Naive B cell (primary cell): ENCODE measurements around the gene USH1G. TPM values are rescaled to one million over a fixed set of nuclear protein-coding genes. Genes with fewer than 3 reads are reported as not detected.

Experiments
- ATAC-seq, 2 donors: fragments of 150-1000 bp; cut with Tn5 transposase; 2 replicates each; pipeline ENCODE4 v1.10.0; 2021; ENCODE audit warnings: low read depth in 2 of 2, mild to moderate bottlenecking in 2 of 2, moderate library complexity in 2 of 2
- DNase-seq: peaks from one replicate; pipeline ENCODE4 v3.0.0; 2022
- H3K27ac Mint-ChIP-seq, 6 donors: one replicate each; pipeline ENCODE4 v1.8.0; 2020 to 2022; ENCODE audit warnings: mild to moderate bottlenecking in 6 of 6, mixed read lengths in 6 of 6, moderate library complexity in 5 of 6, inconsistent platforms in 2 of 6
- H3K27me3 Mint-ChIP-seq, 3 donors: one replicate each; pipeline ENCODE4 v1.8.0; 2021 to 2022; ENCODE audit warnings: mixed read lengths in 3 of 3, mild to moderate bottlenecking in 1 of 3
- H3K36me3 Mint-ChIP-seq, 2 donors: one replicate each; pipeline ENCODE4 v1.8.0; 2020 to 2022; ENCODE audit warnings: mixed read lengths in 2 of 2, inconsistent platforms in 1 of 2, mild to moderate bottlenecking in 1 of 2
- H3K4me1 Mint-ChIP-seq, 3 donors: one replicate each; pipeline ENCODE4 v1.8.0; 2020 to 2022; ENCODE audit warnings: mixed read lengths in 3 of 3, inconsistent platforms in 1 of 3, mild to moderate bottlenecking in 1 of 3, moderate library complexity in 1 of 3
- H3K4me3 Mint-ChIP-seq, 8 donors: one replicate each; pipeline ENCODE4 v1.8.0; 2020 to 2022; ENCODE audit warnings: mild to moderate bottlenecking in 8 of 8, mixed read lengths in 8 of 8, moderate library complexity in 8 of 8, inconsistent platforms in 2 of 8
- H3K9me3 Mint-ChIP-seq, 7 donors: one replicate each; pipeline ENCODE4 v1.8.0; 2020 to 2022; ENCODE audit warnings: mixed read lengths in 7 of 7, mild to moderate bottlenecking in 5 of 7, inconsistent platforms in 2 of 7, moderate library complexity in 1 of 7
- polyA plus RNA-seq, 6 donors: library from polyadenylated mRNA; unstranded; fragments of 300-500 nt; fragmentation: Illumina TruSeq; gene quantifications; one replicate each; pipeline ENCODE4 v1.2.3, GENCODE V29; 2021; ENCODE audit warnings: low read depth in 6 of 6

USH1G gene
- polyA plus RNA-seq, 6 donors from 2014 or later = not detected

DNA sequence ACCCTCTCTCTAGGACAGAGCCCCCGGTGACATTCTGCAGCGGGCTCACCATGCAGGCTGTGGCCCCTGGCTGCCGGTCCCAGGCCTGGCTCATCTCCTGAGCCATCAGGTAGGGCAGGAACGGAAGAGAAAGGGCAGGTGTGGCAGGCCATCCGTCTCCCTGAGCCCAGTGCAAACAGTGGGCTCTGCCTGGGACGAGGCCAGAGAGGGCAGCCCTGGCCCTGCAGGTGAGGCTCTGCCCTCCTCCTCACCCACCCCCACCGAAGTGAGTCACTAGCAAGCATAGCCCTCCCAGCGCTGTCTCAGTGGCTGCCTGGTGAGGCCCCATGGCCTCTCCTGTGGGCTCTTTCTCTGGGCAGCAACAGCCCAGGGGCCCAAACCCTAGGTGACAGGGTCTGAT is 27.2 kb upstream of the USH1G start:
- Mint-ChIP-seq H3K27ac (no peak overlapping the region), H3K36me3 (no peaks in the 10 kb centered on the region), H3K27me3 (peaks cover 6 to 58% (median 22%) of the 10 kb centered on the region in 3 donors), H3K4me1 (no peaks in the 10 kb centered on the region), H3K4me3 (no peak overlapping the region), H3K9me3 (no peaks in the 10 kb centered on the region)
- no peak for DNase-seq
- no peak for ATAC-seq

DNA sequence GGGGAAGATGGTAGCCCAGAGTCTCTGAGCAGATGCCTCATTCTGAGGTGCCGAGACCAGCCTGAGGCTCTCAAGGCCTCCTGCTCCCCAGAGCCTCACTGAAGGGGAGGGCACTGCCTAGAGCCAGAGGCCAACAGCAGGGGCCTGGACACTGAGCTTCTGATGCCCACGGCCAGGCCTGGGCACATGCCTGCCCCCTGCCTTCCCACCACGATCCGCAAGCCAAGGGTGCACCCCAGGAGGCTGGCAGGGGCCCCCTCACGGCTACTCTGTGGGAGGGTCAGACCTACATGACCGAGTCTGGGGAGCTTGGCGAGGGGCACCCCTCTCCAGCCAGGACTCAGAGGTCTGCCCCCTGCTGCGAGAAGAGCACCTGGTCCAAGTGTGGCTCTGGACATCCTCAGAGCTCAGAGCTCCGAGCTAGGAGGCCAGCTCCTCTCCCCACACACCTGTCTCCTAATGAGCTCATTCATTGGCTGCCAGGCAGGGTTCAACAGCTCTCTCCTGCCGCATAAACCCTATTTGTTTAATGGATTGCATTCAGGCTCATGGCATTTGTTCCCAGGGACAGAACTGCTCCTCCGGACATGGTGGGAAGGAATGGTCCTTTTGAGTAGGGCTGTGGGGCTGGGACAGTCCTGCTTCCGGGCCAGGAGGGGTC is 26.5 kb upstream of the USH1G start:
- Mint-ChIP-seq H3K27ac (no peak overlapping the region), H3K9me3 (no peaks in the 10 kb centered on the region), H3K27me3 (peaks cover 6 to 56% (median 22%) of the 10 kb centered on the region in 3 donors), H3K36me3 (no peaks in the 10 kb centered on the region), H3K4me1 (no peaks in the 10 kb centered on the region), H3K4me3 (peak overlapping the region in 1 of 8 donors; percentile 29)
- ATAC-seq = no peak
- DNase-seq = no peak

DNA sequence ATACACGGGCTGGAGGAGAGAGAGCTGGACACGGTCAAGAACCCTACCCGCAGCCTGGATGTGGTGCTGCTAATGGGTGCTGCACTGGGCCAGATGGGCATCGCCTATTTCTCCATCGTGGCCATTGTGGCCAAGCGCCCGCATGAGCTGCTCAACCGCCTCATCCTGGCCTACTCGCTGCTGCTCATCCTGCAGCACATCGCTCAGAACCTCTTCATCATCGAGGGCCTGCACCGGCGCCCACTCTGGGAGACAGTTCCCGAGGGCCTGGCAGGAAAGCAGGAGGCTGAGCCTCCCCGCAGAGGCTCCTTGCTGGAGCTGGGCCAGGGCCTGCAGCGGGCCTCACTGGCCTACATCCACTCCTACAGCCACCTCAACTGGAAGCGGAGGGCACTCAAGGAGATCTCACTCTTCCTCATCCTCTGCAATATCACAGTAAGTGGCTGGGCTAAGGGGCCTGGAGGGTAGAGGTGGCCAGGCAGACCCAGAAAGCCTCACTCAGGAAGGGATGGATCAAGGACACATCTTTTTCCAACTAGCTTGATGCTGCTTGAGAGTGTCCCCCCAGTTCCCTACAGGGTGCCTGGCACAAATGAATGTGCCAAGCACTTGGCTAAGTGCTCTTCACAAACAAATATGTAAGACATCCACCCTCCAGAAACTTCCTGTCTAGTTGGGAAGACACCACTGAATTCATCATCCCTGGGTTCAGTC is 24.1 kb upstream of the USH1G start:
- DNase-seq = no peak
- Mint-ChIP-seq H3K4me1 (no peaks in the 10 kb centered on the region), H3K36me3 (no peaks in the 10 kb centered on the region), H3K27me3 (peaks cover 6 to 60% (median 22%) of the 10 kb centered on the region in 3 donors), H3K9me3 (no peaks in the 10 kb centered on the region), H3K4me3 (no peak overlapping the region), H3K27ac (no peak overlapping the region)
- ATAC-seq = no peak

DNA sequence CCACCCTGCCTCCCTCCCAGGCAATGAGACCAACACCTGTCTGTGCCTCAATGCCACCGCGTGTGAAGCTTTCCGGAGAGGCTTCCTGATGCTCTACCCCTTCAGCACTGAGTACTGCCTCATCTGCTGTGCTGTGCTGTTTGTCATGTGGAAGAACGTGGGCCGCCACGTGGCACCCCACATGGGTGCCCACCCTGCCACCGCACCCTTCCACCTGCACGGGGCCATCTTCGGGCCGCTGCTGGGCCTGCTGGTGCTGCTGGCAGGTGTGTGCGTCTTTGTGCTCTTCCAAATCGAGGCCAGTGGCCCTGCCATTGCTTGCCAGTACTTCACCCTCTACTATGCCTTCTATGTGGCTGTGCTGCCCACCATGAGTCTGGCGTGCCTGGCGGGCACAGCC is 23.6 kb upstream of the USH1G start:
- Mint-ChIP-seq H3K4me1 (no peaks in the 10 kb centered on the region), H3K27me3 (peaks cover 11 to 64% (median 27%) of the 10 kb centered on the region in 3 donors), H3K9me3 (no peaks in the 10 kb centered on the region), H3K27ac (no peak overlapping the region), H3K4me3 (no peak overlapping the region), H3K36me3 (no peaks in the 10 kb centered on the region)
- ATAC-seq = no peak
- DNase-seq = no peak

DNA sequence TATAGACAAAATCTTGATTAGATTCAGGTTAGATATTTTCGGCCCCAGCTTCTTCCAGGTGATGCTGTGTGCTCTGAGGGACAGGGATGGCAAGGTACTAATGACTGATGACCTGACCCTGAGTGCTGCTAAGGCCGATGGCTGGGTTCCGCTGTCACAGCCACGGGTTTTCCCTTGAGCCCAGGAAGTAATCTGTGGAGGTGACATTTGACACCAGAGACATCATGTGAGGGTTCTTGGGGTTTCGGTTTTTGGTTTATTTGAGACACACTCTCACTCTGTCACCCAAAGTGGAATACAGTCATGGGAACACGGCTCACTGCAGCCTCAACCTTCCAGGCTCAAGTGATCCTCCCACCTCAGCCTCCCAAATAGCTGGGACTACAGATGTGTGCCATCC is 22.5 kb upstream of the USH1G start:
- Mint-ChIP-seq H3K4me3 (no peak overlapping the region), H3K27ac (no peak overlapping the region), H3K36me3 (no peaks in the 10 kb centered on the region), H3K9me3 (no peaks in the 10 kb centered on the region), H3K4me1 (no peaks in the 10 kb centered on the region), H3K27me3 (peaks cover 15 to 67% (median 34%) of the 10 kb centered on the region in 3 donors)
- DNase-seq (no peak), ATAC-seq (no peak)

DNA sequence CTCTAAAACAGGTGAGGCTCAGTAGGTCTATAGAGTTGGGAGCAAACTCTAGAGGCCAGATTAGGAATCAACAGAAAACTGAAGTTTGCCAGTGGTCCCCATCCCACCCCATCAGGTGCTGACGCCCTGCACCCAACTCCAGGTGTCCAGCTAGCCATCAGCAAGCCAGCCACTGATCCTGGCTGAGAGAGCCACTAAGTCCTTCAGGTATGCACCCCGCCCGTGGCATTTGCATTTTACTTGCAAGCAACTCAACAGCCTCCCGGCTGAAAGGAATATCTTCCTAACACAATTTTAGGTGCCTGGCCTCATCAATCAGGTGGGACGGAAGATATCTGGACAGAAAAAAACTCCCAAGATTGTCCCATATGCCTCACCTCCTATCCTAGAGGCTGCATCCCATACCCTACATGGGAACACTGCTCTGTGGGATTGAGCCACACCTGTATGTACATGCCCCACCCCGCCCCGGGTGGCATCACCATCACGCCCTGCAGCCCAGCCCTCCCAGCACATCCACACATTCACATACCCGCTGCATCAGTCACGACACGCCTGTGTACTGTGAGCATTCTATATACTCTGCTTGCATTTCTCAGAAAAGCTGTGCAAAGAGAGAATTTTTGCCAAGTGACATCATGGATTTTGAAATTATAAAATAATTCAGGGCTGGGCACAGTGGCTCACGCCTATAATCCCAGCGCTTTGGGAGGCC is 20.9 kb upstream of the USH1G start:
- Mint-ChIP-seq H3K9me3 (no peaks in the 10 kb centered on the region), H3K27ac (peak overlapping the region in 1 of 6 donors; percentile 6), H3K27me3 (peaks cover 22 to 67% (median 45%) of the 10 kb centered on the region in 3 donors), H3K4me1 (no peaks in the 10 kb centered on the region), H3K36me3 (no peaks in the 10 kb centered on the region), H3K4me3 (no peak overlapping the region)
- DNase-seq (no peak), ATAC-seq (no peak)

DNA sequence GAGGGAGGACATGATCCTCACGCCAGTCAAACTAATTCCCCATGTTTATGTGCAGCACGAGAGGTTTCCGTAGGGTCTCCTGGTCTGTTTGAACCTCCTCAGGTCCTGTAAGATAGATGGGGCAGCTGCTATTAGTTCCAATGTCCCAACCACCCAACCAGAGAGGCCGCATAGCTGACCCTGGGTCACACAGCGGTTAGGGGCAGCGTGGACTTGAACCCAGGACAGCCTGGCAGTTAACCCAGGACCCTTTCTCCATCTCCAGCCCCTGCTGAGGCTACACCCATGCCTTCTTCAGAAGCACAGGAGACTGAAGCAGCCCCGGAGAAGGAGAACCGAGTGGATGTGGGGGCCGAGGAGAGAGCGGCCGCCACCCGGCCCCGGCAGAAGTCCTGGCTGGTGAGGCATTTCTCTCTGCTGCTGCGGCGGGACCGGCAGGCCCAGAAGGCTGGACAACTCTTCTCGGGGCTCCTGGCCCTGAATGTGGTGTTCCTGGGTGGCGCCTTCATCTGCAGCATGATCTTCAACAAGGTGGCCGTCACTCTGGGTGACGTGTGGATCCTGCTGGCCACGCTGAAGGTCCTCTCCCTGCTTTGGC is 18.2 kb upstream of the USH1G start:
- no peak for ATAC-seq
- H3K36me3 Mint-ChIP-seq = no peaks in the 10 kb centered on the region
- no peaks in the 10 kb centered on the region for H3K9me3 Mint-ChIP-seq
- DNase-seq = no peak
- peaks cover 31 to 76% (median 60%) of the 10 kb centered on the region in 3 donors for H3K27me3 Mint-ChIP-seq
- H3K27ac Mint-ChIP-seq = no peak overlapping the region
- peak overlapping the region in 1 of 8 donors; percentile 60 for H3K4me3 Mint-ChIP-seq
- no peaks in the 10 kb centered on the region for H3K4me1 Mint-ChIP-seq

DNA sequence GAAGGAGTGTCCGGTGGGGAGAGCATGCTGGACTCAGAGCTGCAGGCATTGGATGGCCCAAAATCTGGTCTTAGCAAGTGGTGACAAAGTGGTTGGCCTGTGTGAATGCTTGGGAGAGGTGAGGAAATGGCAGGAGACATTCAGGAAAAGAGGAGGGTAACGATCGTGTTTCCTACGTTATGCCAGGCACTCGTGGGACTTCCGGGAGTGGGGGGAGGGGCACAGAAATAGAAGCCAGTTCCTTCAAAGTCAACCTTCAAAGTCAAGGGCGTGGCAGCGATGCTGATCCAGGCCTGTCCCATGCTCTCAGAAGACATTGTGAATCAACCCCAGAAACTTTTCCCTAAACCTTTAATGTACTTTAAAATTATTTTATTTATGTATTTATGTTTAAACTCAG is 16.5 kb upstream of the USH1G start:
- Mint-ChIP-seq H3K36me3 (no peaks in the 10 kb centered on the region), H3K27me3 (peaks cover 36 to 77% (median 69%) of the 10 kb centered on the region in 3 donors)

DNA sequence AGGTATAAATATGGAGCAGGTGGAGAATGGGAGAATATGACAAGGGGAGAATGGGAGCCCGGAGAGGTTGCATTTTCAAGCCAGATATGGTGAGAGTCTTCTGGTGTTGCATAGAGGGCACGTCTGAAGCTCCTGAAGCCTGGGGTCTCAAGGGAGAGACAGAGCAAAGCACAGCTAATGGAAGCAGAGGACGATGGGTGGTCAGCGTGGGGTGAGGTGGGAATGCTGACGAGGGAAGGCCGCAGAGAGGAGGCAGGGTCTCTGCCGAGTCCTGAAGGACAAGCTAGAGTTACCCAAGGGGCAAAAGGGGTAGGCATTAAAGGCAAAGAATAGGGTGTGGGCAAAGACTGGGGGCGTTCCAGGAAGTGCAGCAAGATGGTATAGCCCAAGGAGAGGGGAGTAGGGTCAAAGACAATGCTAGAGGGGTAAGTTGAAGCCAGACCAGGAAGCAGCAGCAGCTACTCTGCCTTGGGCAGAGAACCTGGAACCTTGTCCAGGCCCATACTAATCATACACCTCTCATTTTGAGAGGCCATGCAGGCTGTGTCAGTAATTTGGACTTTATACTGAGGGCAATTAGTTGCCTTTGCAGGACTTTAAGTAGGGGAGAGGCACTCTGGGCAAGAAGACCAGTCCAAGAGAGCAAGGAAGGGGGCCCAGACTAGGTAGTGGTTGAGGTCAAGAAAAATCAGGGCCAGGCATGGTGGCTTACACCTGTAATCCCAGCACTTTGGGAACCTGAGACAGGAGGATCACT is 15.3 kb upstream of the USH1G start:
- no peak for ATAC-seq
- peak overlapping the region in 1 of 8 donors; percentile 42 for H3K4me3 Mint-ChIP-seq
- H3K27ac Mint-ChIP-seq = no peak overlapping the region
- H3K36me3 Mint-ChIP-seq = no peaks in the 10 kb centered on the region
- no peak for DNase-seq
- H3K4me1 Mint-ChIP-seq = peaks cover 0 to 3% (median 0%) of the 10 kb centered on the region in 3 donors
- no peaks in the 10 kb centered on the region for H3K9me3 Mint-ChIP-seq
- H3K27me3 Mint-ChIP-seq = peaks cover 39 to 79% (median 68%) of the 10 kb centered on the region in 3 donors

More for the DNA sequence above, 16.5 kb upstream of the USH1G start:
- no peak for DNase-seq
- Mint-ChIP-seq H3K4me1 (peaks cover 0 to 3% (median 0%) of the 10 kb centered on the region in 3 donors), H3K9me3 (no peaks in the 10 kb centered on the region), H3K27ac (no peak overlapping the region), H3K4me3 (no peak overlapping the region)
- ATAC-seq = no peak

DNA sequence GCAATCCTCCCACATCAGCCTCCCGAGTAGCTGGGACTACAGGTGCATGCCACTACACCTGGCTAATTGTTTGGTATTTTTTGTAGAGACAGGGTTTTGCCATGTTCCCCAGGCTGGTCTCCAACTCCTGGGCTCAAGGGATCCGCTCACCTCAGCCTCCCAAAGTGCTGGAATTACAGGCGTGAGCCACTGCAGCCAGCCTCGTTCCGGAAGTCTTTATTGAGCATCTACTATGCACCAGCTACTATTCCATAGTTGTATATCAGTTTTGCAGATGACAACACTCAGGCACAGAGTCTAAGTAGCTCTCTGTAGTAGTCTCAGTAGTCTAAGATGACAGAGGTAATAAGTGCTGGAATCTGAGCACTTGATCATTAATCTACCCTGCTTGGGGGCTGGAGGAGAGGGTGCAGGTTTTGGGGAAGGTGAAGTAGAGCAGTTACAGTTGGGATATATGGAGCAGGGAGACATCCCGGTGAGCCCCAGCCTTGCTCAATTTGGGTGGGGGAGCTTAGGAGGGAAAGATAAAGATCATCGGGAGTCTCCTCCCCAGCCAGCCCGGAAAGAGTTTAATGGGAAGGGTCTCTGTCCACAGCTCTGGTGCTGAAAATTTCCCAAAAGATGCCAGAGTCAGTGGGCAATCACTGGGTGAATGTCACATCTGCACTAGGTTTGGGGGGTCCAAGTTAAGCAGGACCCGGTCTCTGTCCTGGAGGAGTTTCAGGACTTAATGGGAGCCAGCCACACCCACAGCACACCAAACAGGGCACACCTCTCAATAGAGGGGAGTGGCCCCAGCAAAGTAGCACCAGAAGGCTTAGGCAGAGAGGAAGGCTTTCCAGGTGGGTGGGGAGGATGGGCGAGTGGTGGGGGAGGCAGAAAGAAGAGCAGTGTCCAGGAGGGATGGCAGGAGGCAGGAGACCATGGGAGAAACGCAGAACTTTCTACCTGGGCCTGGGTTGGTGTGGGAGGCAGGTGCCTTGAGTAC is 14.3 kb upstream of the USH1G start:
- Mint-ChIP-seq H3K27ac (no peak overlapping the region), H3K9me3 (no peaks in the 10 kb centered on the region), H3K27me3 (peaks cover 43 to 82% (median 72%) of the 10 kb centered on the region in 3 donors), H3K4me1 (peaks cover 0 to 3% (median 0%) of the 10 kb centered on the region in 3 donors), H3K4me3 (no peak overlapping the region), H3K36me3 (no peaks in the 10 kb centered on the region)
- no peak for DNase-seq
- no peak for ATAC-seq

DNA sequence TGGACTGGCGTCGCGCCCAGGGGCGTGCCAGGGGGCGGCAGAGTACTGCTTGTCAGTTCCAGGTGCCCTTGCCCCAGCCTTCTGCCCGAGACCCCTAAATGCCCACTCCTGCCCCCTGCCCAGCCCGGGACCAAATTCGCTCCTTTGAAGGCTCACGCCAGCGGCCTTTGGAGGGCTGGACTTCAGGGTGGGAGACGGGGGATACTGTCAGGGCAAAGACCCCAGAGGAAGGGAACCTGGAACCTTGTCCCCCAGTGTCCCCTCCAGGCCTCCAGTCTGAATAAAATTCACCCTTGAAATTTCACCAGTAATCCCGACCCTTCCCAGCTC is 13.4 kb upstream of the USH1G start:
- no peak overlapping the region for H3K27ac Mint-ChIP-seq
- no peak overlapping the region for H3K4me3 Mint-ChIP-seq
- H3K27me3 Mint-ChIP-seq = peaks cover 46 to 80% (median 71%) of the 10 kb centered on the region in 3 donors
- no peaks in the 10 kb centered on the region for H3K9me3 Mint-ChIP-seq
- no peaks in the 10 kb centered on the region for H3K36me3 Mint-ChIP-seq
- H3K4me1 Mint-ChIP-seq = peaks cover 0 to 3% (median 0%) of the 10 kb centered on the region in 3 donors
- no peak for DNase-seq
- no peak for ATAC-seq
